ENCODE measurements around the gene SLC24A3. TPM values are rescaled to one million over a fixed set of nuclear protein-coding genes. Genes with fewer than 3 reads are reported as not detected.
"Not testable (repeated sequence)": the region's sequence is repeated elsewhere in the genome, so short reads cannot be mapped to it uniquely, and the experiment has no call there.

The SLC24A3 gene
- total and polyA plus RNA-seq, 4 donors: 17.5 to 64.9 (median 43.8) TPM

DNA sequence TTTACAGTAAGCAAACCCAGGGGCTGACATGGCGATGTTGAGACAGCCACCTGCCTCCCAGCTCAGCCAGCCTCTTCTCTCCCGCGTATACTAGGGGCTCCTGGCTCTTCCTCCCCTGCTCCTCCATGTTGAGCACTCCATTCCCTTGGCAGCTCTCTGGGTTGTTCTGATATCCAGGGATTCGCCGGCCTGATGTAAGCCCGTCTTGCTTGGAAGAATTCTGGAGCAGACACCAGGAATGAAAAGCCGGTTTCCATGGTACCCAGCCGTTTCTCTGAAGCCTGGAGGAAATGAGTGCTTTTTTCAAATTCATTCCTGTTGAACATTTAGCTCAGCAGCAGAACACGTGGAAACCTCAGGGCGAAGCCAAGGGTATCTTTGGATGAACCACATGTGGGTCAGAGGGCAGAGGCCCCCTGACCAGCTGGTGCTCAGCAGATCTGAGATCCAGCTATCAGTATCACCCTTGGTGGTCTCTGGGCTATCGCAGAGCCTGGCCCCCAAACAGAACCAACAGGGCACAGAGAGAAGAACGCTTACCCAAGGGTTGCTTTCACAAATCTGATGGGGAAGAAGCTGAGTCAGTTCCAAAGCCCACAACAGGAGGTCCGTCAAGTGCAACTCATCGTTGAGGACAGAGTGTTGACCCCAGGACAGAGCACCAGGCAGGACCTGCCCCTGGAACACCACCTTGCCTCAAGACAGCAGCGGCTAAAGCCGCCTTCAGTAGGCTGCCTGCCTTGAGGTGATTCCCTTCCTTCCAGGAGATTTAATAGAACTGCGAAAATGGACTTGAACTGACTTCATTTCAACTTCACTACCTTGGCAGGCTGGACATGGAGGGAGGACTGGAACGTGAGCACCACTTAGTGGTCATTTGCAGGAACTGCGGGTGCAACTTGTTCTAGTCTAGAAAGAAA is 449.5 kb downstream of the SLC24A3 start:
- H3K27me3 ChIP-seq (ENCODE audit: control insufficient read depth, insufficient read depth, low read length): no peaks in the 10 kb centered on the region
- H3K4me1 ChIP-seq (ENCODE audit: control insufficient read depth, insufficient read depth, low read length): peaks cover 17% of the 10 kb centered on the region
- H3K27ac ChIP-seq (ENCODE audit: low read depth, low read length): peak overlapping the region; percentile 57
- peak; percentile 67 to 96 (median 80) for DNase-seq (ENCODE audit: low read depth in 4 of 6, low spot score in 6 of 6)
- no peaks in the 10 kb centered on the region for H3K36me3 ChIP-seq (ENCODE audit: control insufficient read depth, insufficient read depth, low read length)
- no peaks in the 10 kb centered on the region for H3K9me3 ChIP-seq (ENCODE audit: control insufficient read depth, insufficient read depth, low read length)
- H3K4me3 ChIP-seq (ENCODE audit: low read depth, low read length): no peak overlapping the region
- WGBS (ENCODE audit: insufficient coverage): 28% methylated on average over 16 of the region's 19 CpGs

DNA sequence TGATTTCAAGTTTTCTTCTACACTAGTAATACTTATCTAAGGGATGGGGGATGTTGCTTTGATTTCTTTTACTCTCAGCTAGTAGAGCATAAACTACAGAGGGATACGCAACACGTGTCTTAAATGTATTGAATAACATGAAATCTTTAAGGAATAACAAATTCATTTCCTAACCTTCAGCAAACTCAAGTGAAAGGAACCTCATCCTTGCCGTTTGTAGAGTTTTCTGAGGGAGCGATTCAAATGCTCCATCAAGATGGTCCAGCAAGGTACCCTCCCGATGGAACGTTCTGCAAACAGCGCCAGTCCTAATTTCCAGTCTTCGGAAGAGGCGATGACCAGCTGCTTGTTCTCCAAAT is 450.2 kb downstream of the SLC24A3 start:
- no peaks in the 10 kb centered on the region for H3K9me3 ChIP-seq (ENCODE audit: control insufficient read depth, insufficient read depth, low read length)
- H3K27me3 ChIP-seq (ENCODE audit: control insufficient read depth, insufficient read depth, low read length): no peaks in the 10 kb centered on the region
- H3K36me3 ChIP-seq (ENCODE audit: control insufficient read depth, insufficient read depth, low read length): no peaks in the 10 kb centered on the region
- H3K4me1 ChIP-seq (ENCODE audit: control insufficient read depth, insufficient read depth, low read length): peaks cover 17% of the 10 kb centered on the region
- 71% methylated on average over 5 of the region's 9 CpGs for WGBS (ENCODE audit: insufficient coverage)
- H3K4me3 ChIP-seq (ENCODE audit: low read depth, low read length): no peak overlapping the region
- no peak for DNase-seq (ENCODE audit: low read depth in 4 of 6, low spot score in 6 of 6)
- no peak overlapping the region for H3K27ac ChIP-seq (ENCODE audit: low read depth, low read length)

GRCh38 chr20:19668418-19668817 is 456.0 kb downstream of the SLC24A3 start:
- H3K27me3 ChIP-seq (ENCODE audit: control insufficient read depth, insufficient read depth, low read length): no peaks in the 10 kb centered on the region
- H3K4me3 ChIP-seq (ENCODE audit: low read depth, low read length): no peak overlapping the region
- no peaks in the 10 kb centered on the region for H3K4me1 ChIP-seq (ENCODE audit: control insufficient read depth, insufficient read depth, low read length)
- H3K9me3 ChIP-seq (ENCODE audit: control insufficient read depth, insufficient read depth, low read length): no peaks in the 10 kb centered on the region
- 100% methylated on average over 2 of the region's 3 CpGs for whole genome bisulfite sequencing (ENCODE audit: insufficient coverage)
- H3K27ac ChIP-seq (ENCODE audit: low read depth, low read length): no peak overlapping the region
- no peak for DNase-seq (ENCODE audit: low read depth in 4 of 6, low spot score in 6 of 6)
- no peaks in the 10 kb centered on the region for H3K36me3 ChIP-seq (ENCODE audit: control insufficient read depth, insufficient read depth, low read length)

- Histone ChIP-seq H3K4me1 (ENCODE audit: control insufficient read depth, insufficient read depth, low read length) (no peaks in the 10 kb centered on the region), H3K9me3 (ENCODE audit: control insufficient read depth, insufficient read depth, low read length) (no peaks in the 10 kb centered on the region), H3K27me3 (ENCODE audit: control insufficient read depth, insufficient read depth, low read length) (no peaks in the 10 kb centered on the region), H3K36me3 (ENCODE audit: control insufficient read depth, insufficient read depth, low read length) (no peaks in the 10 kb centered on the region), H3K27ac (ENCODE audit: low read depth, low read length) (no peak overlapping the region), H3K4me3 (ENCODE audit: low read depth, low read length) (no peak overlapping the region)
- 73% methylated on average over 2 of the region's 3 CpGs for WGBS (ENCODE audit: insufficient coverage)
- DNase-seq (ENCODE audit: low read depth in 4 of 6, low spot score in 6 of 6): no peak
Observed at GRCh38 chr20:19670829-19671228, 458.4 kb downstream of the SLC24A3 start.

DNA sequence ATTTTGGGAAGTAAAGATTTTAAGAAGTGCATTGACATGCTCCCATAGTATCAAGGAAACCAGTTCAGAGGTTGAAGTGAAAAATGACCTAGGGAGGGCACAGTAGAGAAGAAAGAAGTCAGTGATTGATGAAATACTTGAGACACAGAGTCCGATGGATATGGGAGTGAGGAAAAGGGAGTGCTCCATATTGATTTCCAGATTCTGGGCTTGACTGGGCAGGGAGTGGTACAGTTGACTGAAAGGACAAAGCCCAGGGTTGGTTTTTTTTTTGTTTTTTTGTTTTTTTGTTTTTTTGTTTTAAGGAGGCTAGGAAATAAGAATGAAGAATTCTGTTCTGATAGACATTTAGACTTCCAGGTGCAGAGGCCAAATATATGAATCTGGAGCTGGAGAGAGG is 458.9 kb downstream of the SLC24A3 start:
- Histone ChIP-seq H3K9me3 (ENCODE audit: control insufficient read depth, insufficient read depth, low read length) (no peaks in the 10 kb centered on the region), H3K4me3 (ENCODE audit: low read depth, low read length) (no peak overlapping the region), H3K36me3 (ENCODE audit: control insufficient read depth, insufficient read depth, low read length) (no peaks in the 10 kb centered on the region), H3K4me1 (ENCODE audit: control insufficient read depth, insufficient read depth, low read length) (no peaks in the 10 kb centered on the region), H3K27ac (ENCODE audit: low read depth, low read length) (no peak overlapping the region), H3K27me3 (ENCODE audit: control insufficient read depth, insufficient read depth, low read length) (no peaks in the 10 kb centered on the region)
- DNase-seq (ENCODE audit: low read depth in 4 of 6, low spot score in 6 of 6): no peak
- 82% methylated on average over 1 of the region's 1 CpG for WGBS (ENCODE audit: insufficient coverage)

DNA sequence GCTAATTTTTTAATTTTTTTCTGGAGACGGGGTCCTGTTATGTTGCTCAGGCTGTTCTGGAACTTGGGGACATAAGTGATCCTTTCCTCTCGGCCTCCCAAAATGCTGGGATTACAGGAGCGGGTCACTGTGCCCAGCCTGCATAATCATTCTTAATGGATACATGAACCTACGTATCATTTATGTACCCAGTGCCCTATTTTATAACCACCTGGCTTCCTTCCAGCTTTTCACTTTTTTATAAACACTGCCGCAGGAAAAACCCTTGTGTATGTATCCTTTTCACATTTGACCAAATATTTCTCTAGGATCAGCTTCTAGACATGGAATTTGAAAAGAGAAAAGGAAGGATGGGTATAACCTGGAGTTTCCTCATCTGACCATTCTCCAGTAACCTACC is 460.1 kb downstream of the SLC24A3 start:
- H3K27me3 ChIP-seq (ENCODE audit: control insufficient read depth, insufficient read depth, low read length): no peaks in the 10 kb centered on the region
- no peaks in the 10 kb centered on the region for H3K9me3 ChIP-seq (ENCODE audit: control insufficient read depth, insufficient read depth, low read length)
- H3K4me3 ChIP-seq (ENCODE audit: low read depth, low read length): no peak overlapping the region
- no peak overlapping the region for H3K27ac ChIP-seq (ENCODE audit: low read depth, low read length)
- H3K36me3 ChIP-seq (ENCODE audit: control insufficient read depth, insufficient read depth, low read length): no peaks in the 10 kb centered on the region
- DNase-seq (ENCODE audit: low read depth in 4 of 6, low spot score in 6 of 6): no peak
- 91% methylated on average over 4 of the region's 5 CpGs for WGBS (ENCODE audit: insufficient coverage)
- H3K4me1 ChIP-seq (ENCODE audit: control insufficient read depth, insufficient read depth, low read length): no peaks in the 10 kb centered on the region

DNA sequence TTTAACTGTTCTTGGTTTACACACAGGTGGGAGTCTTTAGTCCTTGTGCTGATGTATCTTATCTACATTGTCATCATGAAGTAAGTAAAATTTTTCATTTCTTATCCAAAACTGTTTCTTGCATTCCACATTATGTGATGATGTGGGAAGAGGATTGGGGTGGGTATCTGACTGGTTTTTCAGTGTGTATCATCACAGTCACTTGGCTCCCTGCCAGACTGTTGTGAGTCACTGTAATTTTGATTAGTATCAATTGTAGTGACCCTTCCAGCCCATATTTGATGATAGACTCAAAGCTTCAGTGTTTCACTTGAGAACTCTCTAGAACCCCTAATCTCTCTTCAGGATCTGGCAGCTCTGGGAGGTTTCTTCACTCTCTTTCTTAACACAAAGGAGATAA is 461.1 kb downstream of the SLC24A3 start:
- no peak overlapping the region for H3K27ac ChIP-seq (ENCODE audit: low read depth, low read length)

DNA sequence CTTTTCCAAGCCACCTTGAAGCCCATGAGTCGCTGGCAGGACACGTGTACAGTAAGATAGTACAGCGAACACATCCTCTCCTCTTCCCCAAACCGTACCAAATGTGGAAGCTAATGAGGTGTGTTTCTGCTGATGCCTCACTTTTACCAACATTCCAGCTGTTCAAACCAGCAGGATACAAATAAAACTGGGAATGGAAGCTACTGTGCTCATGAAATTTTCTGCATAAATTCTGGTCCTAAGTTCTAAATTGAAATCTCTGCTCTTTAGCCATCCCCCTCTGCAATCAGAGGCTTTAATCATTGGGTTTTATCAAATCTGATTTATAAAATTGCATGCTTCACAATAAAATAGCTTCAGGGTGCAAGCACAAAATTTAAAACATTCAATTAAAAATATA is 463.8 kb downstream of the SLC24A3 start:
- no peaks in the 10 kb centered on the region for H3K27me3 ChIP-seq (ENCODE audit: control insufficient read depth, insufficient read depth, low read length)
- no peak overlapping the region for H3K4me3 ChIP-seq (ENCODE audit: low read depth, low read length)
- H3K4me1 ChIP-seq (ENCODE audit: control insufficient read depth, insufficient read depth, low read length): no peaks in the 10 kb centered on the region
- no peaks in the 10 kb centered on the region for H3K9me3 ChIP-seq (ENCODE audit: control insufficient read depth, insufficient read depth, low read length)
- peak in 1 of 6 donors; percentile 90 for DNase-seq (ENCODE audit: low read depth in 4 of 6, low spot score in 6 of 6)
- WGBS (ENCODE audit: insufficient coverage): no CpG with 5 or more reads among the region's 4 CpGs
- no peak overlapping the region for H3K27ac ChIP-seq (ENCODE audit: low read depth, low read length)
- no peaks in the 10 kb centered on the region for H3K36me3 ChIP-seq (ENCODE audit: control insufficient read depth, insufficient read depth, low read length)

More for the DNA sequence above, 461.1 kb downstream of the SLC24A3 start:
- no peak for DNase-seq (ENCODE audit: low read depth in 4 of 6, low spot score in 6 of 6)
- Histone ChIP-seq H3K27me3 (ENCODE audit: control insufficient read depth, insufficient read depth, low read length) (no peaks in the 10 kb centered on the region), H3K4me1 (ENCODE audit: control insufficient read depth, insufficient read depth, low read length) (no peaks in the 10 kb centered on the region), H3K36me3 (ENCODE audit: control insufficient read depth, insufficient read depth, low read length) (no peaks in the 10 kb centered on the region), H3K9me3 (ENCODE audit: control insufficient read depth, insufficient read depth, low read length) (no peaks in the 10 kb centered on the region), H3K4me3 (ENCODE audit: low read depth, low read length) (no peak overlapping the region)

- no peaks in the 10 kb centered on the region for H3K27me3 ChIP-seq (ENCODE audit: control insufficient read depth, insufficient read depth, low read length)
- no peaks in the 10 kb centered on the region for H3K4me1 ChIP-seq (ENCODE audit: control insufficient read depth, insufficient read depth, low read length)
- H3K9me3 ChIP-seq (ENCODE audit: control insufficient read depth, insufficient read depth, low read length): no peaks in the 10 kb centered on the region
- H3K27ac ChIP-seq (ENCODE audit: low read depth, low read length): no peak overlapping the region
- no peaks in the 10 kb centered on the region for H3K36me3 ChIP-seq (ENCODE audit: control insufficient read depth, insufficient read depth, low read length)
- H3K4me3 ChIP-seq (ENCODE audit: low read depth, low read length): no peak overlapping the region
- no CpG with 5 or more reads among the region's 5 CpGs for WGBS (ENCODE audit: insufficient coverage)
- no peak for DNase-seq (ENCODE audit: low read depth in 4 of 6, low spot score in 6 of 6)
Observed at GRCh38 chr20:19677336-19677735, 464.9 kb downstream of the SLC24A3 start.

GRCh38 chr20:19678591-19678990 is 466.1 kb downstream of the SLC24A3 start:
- H3K4me1 ChIP-seq (ENCODE audit: control insufficient read depth, insufficient read depth, low read length); H3K36me3 ChIP-seq (ENCODE audit: control insufficient read depth, insufficient read depth, low read length); H3K27me3 ChIP-seq (ENCODE audit: control insufficient read depth, insufficient read depth, low read length); DNase-seq (ENCODE audit: low read depth in 4 of 6, low spot score in 6 of 6); H3K9me3 ChIP-seq (ENCODE audit: control insufficient read depth, insufficient read depth, low read length); H3K27ac ChIP-seq (ENCODE audit: low read depth, low read length); H3K4me3 ChIP-seq (ENCODE audit: low read depth, low read length): not testable (repeated sequence)
- 100% methylated on average over 7 of the region's 38 CpGs for WGBS (ENCODE audit: insufficient coverage)

Measured in spinal cord (tissue), 10 donors.